ENCODE results near the gene TGFBR2.

DNA sequence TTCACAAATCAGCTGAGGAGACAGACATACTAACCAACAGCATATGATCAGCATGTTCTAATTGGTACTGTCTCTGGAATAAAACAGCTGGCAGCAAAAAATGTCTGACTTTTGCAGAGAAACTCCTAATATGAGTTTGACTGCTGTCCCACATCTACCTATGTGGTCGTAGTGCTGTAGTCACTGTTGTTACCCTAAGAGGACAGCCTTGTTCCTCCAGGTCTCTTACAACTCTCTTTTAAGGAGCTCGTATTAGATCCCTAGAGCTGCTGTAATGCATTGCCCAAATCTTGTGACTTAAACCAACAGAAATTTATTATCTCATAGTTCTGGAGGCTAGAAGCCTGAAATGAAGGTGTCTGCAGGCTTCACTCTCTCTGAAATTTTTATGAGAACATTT lies 92.1 kb downstream of the TGFBR2 start:
- TF ChIP-seq CTCF (IDR thresholded peaks at IDR 0.05) (no peak), POLR2AphosphoS5 (IDR thresholded peaks at IDR 0.05) (no peak)
